Liver (tissue), 3 donors: ENCODE data around the gene SLC5A1.

ENCODE experiments used
- CTCF ChIP-seq: fragments of 150-350 bp; IDR thresholded peaks from 2 replicates; pipeline ENCODE4 v1.5.1; 2017; ENCODE audit warnings: improper control_type of control experiment, low read depth, low read length; ENCODE audit not compliant: missing input control
- EGR1 ChIP-seq, 2 donors: IDR thresholded peaks; 2 replicates each; pipeline ENCODE4 v1.6.1; 2016 to 2018; ENCODE audit warnings: antibody characterized with exemption in 2 of 2, low read depth in 2 of 2
- GABPA ChIP-seq, 2 donors: IDR thresholded peaks in 1 of 2; conservative IDR thresholded peaks in 1 of 2; 2 replicates each; pipeline ENCODE4 v1.6.1; 2016; ENCODE audit warnings: antibody characterized with exemption in 2 of 2, mild to moderate bottlenecking in 1 of 2, moderate library complexity in 1 of 2
- RAD21 ChIP-seq, 2 donors: IDR thresholded peaks; 2 replicates each; pipeline ENCODE4 v1.6.1; 2016; ENCODE audit warnings: antibody characterized with exemption in 2 of 2, mild to moderate bottlenecking in 2 of 2
- RXRA ChIP-seq, 2 donors: IDR thresholded peaks; 2 replicates each; pipeline ENCODE4 v1.6.1; 2017 to 2018; ENCODE audit warnings: antibody characterized with exemption in 2 of 2, mild to moderate bottlenecking in 1 of 2
- TF ChIP-seq, protein P1 (sequence below): IDR thresholded peaks from 2 replicates; pipeline ENCODE4 v1.6.1; 2016; ENCODE audit warnings: antibody characterized with exemption
- donor health status: healthy.
- donor health status: healthy.

DNA sequence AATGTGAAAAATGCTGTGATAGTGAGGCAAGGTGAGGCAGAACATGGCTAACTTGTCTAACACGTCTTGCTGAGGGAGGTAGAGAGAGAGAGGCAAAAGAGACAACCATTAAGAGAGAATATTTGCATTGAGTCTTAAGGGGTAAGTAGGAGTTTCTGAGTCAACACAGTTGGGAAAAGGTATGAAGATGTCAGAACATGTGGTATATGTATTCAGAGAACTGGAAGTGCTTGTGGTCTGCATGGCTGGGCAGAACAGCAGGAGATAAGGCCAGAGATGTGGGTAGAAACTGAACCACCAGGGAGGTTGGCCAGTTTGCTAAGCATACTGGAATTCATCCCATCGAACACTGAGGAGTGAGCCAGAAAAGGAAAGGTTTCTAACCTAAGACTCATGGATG lies 25.0 kb upstream of the SLC5A1 start:
- no peak for TF ChIP-seq EGR1 (IDR thresholded peaks at IDR 0.05; ENCODE audit: low read depth in 2 of 2)
- TF ChIP-seq RAD21 (IDR thresholded peaks at IDR 0.05), result no peak
- TF ChIP-seq CTCF, result no peak
- no peak for TF ChIP-seq GABPA (IDR thresholded peaks at IDR 0.05 in 1 of 2, conservative IDR thresholded peaks at IDR 0.05 in 1 of 2)
- TF ChIP-seq, protein P1, sequence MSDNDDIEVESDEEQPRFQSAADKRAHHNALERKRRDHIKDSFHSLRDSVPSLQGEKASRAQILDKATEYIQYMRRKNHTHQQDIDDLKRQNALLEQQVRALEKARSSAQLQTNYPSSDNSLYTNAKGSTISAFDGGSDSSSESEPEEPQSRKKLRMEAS, result no peak
- no peak for TF ChIP-seq RXRA (IDR thresholded peaks at IDR 0.05)
